ENCODE measurements around the gene LDLRAD4.

Gene LDLRAD4

GRCh38 chr18:13587477-13587876 lies 368.9 kb downstream of the LDLRAD4 start:
- DNase-seq, result no peak

GRCh38 chr18:13587937-13588336 lies 369.4 kb downstream of the LDLRAD4 start:
- DNase-seq, result no peak

GRCh38 chr18:13589316-13589715 lies 370.8 kb downstream of the LDLRAD4 start:
- DNase-seq, result no peak

- no peak for DNase-seq
Measured at GRCh38 chr18:13589943-13590342, 371.4 kb downstream of the LDLRAD4 start.

GRCh38 chr18:13592246-13592645 lies 373.7 kb downstream of the LDLRAD4 start:
- no peak for DNase-seq

- DNase-seq, result no peak
Measured at GRCh38 chr18:13594551-13594950, 376.0 kb downstream of the LDLRAD4 start.

GRCh38 chr18:13597068-13597467 lies 378.5 kb downstream of the LDLRAD4 start:
- no peak for DNase-seq

GRCh38 chr18:13598591-13598990 lies 380.0 kb downstream of the LDLRAD4 start:
- DNase-seq, result no peak

- DNase-seq, result no peak
Measured at GRCh38 chr18:13599031-13599430, 380.5 kb downstream of the LDLRAD4 start.

GRCh38 chr18:13603304-13604019 lies 384.9 kb downstream of the LDLRAD4 start:
- DNase-seq, result no peak

- DNase-seq, result no peak
Measured at GRCh38 chr18:13604786-13605185, 386.2 kb downstream of the LDLRAD4 start.

- DNase-seq, result no peak
Measured at GRCh38 chr18:13605477-13605876, 386.9 kb downstream of the LDLRAD4 start.

- no peak for DNase-seq
Measured at GRCh38 chr18:13605901-13606300, 387.3 kb downstream of the LDLRAD4 start.

- DNase-seq, result no peak
Measured at GRCh38 chr18:13606604-13607254, 388.2 kb downstream of the LDLRAD4 start.

- DNase-seq, result peak; percentile 24
Measured at GRCh38 chr18:13608024-13608562, 389.5 kb downstream of the LDLRAD4 start.

- DNase-seq, result peak; percentile 48
Measured at GRCh38 chr18:13608791-13609532, 390.4 kb downstream of the LDLRAD4 start.

GRCh38 chr18:13610555-13611141 lies 392.1 kb downstream of the LDLRAD4 start:
- DNase-seq, result no peak

- no peak for DNase-seq
Measured at GRCh38 chr18:13611142-13611600, 392.6 kb downstream of the LDLRAD4 start.

GRCh38 chr18:13611601-13612195 lies 393.1 kb downstream of the LDLRAD4 start:
- DNase-seq, result no peak

- peak; percentile 72 for DNase-seq
Measured at GRCh38 chr18:13612196-13612997, 393.8 kb downstream of the LDLRAD4 start.

- DNase-seq, result no peak
Measured at GRCh38 chr18:13613099-13613498, 394.5 kb downstream of the LDLRAD4 start.

All from stimulated activated CD4-positive, alpha-beta T cell treated with anti-CD3 and anti-CD28 coated beads, Interleukin-1b, Interleukin-23, amount 100 ng/mL, for 48 hours (primary cell).